Central memory CD4-positive, alpha-beta T cell (primary cell): ENCODE measurements around the gene PRODH.
A peak's percentile ranks its signal among the peaks of the same experiment; 100 is the strongest.
"Not testable (repeated sequence)": the region's sequence is repeated elsewhere in the genome, so short reads cannot be mapped to it uniquely, and the experiment has no call there.

Experiments used
- DNase-seq: peaks from one replicate; pipeline ENCODE4 v3.0.0; 2022

Gene PRODH

GRCh38 chr22:18905540-18906409, 30.3 kb downstream of the PRODH start, which contains the start of gene DGCR6:
DGCR6 (plus strand) TSS chr22:18906320; CDS start chr22:18906375, 55 bp downstream.
- no peak for DNase-seq

DNA sequence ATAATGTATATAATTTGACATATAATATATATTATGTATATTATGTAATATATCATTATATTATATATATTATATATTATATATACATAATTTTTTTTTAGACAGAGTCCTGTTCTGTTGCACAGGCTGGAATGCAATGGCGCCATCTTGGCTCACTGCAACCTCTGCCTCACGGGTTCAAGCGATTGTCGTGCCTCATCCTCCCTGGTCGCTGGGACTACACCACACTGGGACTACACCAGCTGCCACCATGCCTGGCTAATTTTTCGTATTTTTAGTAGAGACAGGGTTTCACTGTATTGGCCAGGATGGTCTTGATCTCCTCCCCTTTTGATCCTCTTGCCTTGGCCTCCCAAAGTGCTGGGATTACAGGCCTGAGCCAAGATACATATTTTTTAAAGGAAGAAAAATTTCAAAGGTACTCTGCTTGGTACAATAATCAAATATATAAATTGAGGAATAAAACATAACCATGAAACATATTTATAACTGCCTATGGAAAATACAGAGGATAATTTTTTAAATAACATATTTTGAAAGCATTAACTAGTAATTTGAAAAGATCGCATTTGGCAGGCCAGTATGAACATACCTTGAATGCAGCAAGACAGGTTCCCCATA, 39.9 kb downstream of the PRODH start:
- DNase-seq: not testable (repeated sequence)

GRCh38 chr22:18893775-18894174, 42.3 kb downstream of the PRODH start:
- DNase-seq: not testable (repeated sequence)

DNA sequence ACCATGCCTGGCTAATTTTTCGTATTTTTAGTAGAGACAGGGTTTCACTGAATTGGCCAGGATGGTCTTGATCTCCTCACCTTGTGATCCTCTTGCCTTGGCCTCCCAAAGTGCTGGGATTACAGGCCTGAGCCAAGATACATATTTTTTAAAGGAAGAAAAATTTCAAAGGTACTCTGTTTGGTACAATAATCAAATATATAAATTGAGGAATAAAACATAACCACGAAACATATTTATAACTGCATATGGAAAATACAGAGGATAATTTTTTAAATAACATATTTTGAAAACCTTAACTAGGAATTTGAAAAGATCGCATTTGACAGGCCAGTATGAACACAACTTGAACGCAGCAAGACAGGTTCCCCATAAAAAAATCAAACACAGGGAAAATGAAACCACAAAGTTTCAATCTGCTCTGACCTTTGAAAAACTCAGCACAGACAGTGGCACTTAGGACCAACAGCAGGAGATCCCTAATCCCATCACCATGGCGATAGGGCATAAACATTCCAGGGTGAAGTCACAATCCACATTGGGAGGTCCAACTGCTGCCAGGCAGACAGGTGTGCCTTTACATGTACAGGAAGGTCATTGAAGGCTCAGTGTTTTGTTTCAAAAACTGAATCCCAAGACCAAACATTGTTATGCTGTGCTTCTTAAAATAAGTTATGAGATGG, 45.4 kb downstream of the PRODH start:
- not testable (repeated sequence) for DNase-seq

DNA sequence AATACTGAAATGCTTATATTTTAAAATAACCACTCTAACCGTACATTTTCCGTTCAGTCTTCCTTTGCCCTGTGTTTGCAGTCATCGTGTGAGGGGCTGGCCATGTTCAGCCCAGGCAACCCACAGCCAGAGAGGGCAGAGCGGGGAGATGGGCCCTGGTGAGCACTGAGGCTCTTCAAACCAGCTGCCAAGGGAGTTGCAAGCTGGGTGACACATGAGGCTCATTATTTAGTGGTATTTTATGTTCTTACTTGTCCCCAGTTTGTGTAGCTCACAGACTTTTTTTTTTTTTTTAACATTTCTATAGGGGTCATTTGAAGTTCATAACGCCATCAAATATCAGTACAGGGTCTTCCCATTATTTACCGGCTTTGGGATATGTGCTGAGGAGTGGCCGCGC, 48.0 kb downstream of the PRODH start:
- DNase-seq: no peak

DNA sequence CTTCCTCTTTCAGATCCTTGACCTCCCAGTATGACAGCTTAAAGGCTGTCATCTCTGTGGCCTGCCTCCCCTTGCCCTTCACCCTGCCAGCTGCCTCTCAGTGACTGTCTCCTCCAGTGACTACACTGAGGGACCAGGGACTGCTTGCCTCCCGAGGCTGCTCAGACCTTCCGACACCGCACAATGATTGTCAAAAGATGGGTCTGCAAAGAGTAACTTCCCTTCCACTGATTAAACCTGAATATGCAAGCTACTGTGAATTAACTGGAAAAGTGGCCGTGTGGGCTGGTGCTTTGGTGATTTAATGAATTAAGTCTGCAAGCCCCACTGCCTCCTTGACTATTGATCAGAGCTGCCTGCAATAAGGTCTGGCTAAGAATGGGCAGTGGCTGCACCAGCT, 51.6 kb downstream of the PRODH start:
- DNase-seq: not testable (repeated sequence)

DNA sequence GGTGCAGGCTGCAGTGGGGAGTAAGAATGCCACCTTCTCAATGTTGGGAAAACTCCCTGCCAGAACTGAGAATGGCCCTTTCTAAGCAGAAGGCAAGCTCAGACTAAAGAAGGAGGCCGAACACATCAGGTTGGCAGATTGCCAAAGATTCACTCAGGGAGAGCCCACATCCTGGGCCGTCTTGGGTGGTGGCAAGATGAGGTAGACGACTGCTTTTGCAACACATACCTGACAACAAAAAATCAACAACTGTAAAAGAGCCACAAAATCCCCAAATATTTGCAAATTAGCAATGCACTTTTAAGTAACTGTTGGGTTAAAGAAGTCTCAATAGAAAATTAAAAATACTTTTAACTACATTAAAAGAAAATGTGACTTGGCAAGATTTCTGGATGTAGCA, 54.8 kb downstream of the PRODH start:
- DNase-seq: peak; percentile 79
